Kidney epithelial cell (primary cell): ENCODE results near the gene EFCAB8. TPM values are rescaled to one million over a fixed set of nuclear protein-coding genes. Genes with fewer than 3 reads are reported as not detected.

ENCODE experiments used
- DNase-seq: peaks from one replicate; pipeline ENCODE4 v3.0.0-alpha.2; 2010; ENCODE audit warnings: low read depth
- H3K27me3 ChIP-seq: 2 replicates; pipeline ENCODE4 v1.6.0; 2011; ENCODE audit warnings: low read length; ENCODE audit not compliant: control insufficient read depth, insufficient read depth
- H3K36me3 ChIP-seq: 2 replicates; pipeline ENCODE4 v1.5.1; 2011; ENCODE audit warnings: low read length; ENCODE audit not compliant: control insufficient read depth, insufficient read depth
- H3K4me3 ChIP-seq: 2 replicates; pipeline ENCODE4 v1.5.1; 2011; ENCODE audit warnings: low read depth, mild to moderate bottlenecking, control low read depth, low read length
- CTCF ChIP-seq: IDR thresholded peaks from 2 replicates; pipeline ENCODE4 v1.5.1; 2011; ENCODE audit warnings: mild to moderate bottlenecking, moderate library complexity, low read length, control low read depth, inconsistent platforms; ENCODE audit not compliant: insufficient read depth, poor library complexity, severe bottlenecking
- total RNA-seq: library from RNA; depleted of rRNA; stranded (reverse); fragments of >200 nt; gene quantifications from 2 replicates; pipeline ENCODE4 v1.2.3, GENCODE V29; 2015

EFCAB8 gene
- total RNA-seq, 1 donor from 2014 or later: not detected

- Histone ChIP-seq H3K36me3 (no peaks in the 10 kb centered on the region), H3K27me3 (no peaks in the 10 kb centered on the region), H3K4me3 (no peak overlapping the region)
- no peak for TF ChIP-seq CTCF
- no peak for DNase-seq
Observed at GRCh38 chr20:32909896-32910571, 51.3 kb downstream of the EFCAB8 start.

GRCh38 chr20:32911355-32911754, 52.6 kb downstream of the EFCAB8 start:
- H3K27me3 ChIP-seq: no peaks in the 10 kb centered on the region
- DNase-seq: no peak
- no peak overlapping the region for H3K4me3 ChIP-seq
- H3K36me3 ChIP-seq: no peaks in the 10 kb centered on the region
- TF ChIP-seq CTCF: no peak

GRCh38 chr20:32912688-32913087, 54.0 kb downstream of the EFCAB8 start:
- Histone ChIP-seq H3K36me3 (no peaks in the 10 kb centered on the region), H3K4me3 (no peak overlapping the region), H3K27me3 (no peaks in the 10 kb centered on the region)
- TF ChIP-seq CTCF: no peak
- DNase-seq: no peak

GRCh38 chr20:32914031-32914430, 55.3 kb downstream of the EFCAB8 start:
- no peak for DNase-seq
- TF ChIP-seq CTCF: no peak
- Histone ChIP-seq H3K27me3 (no peaks in the 10 kb centered on the region), H3K36me3 (no peaks in the 10 kb centered on the region), H3K4me3 (no peak overlapping the region)

GRCh38 chr20:32917191-32917950, 58.6 kb downstream of the EFCAB8 start:
- H3K36me3 ChIP-seq: no peaks in the 10 kb centered on the region
- H3K27me3 ChIP-seq: no peaks in the 10 kb centered on the region
- H3K4me3 ChIP-seq: no peak overlapping the region
- no peak for DNase-seq
- no peak for TF ChIP-seq CTCF
